Measurements from ENCODE around the gene FBXO10.
"Not testable (repeated sequence)": the region's sequence is repeated elsewhere in the genome, so short reads cannot be mapped to it uniquely, and the experiment has no call there.

Gene FBXO10

DNA sequence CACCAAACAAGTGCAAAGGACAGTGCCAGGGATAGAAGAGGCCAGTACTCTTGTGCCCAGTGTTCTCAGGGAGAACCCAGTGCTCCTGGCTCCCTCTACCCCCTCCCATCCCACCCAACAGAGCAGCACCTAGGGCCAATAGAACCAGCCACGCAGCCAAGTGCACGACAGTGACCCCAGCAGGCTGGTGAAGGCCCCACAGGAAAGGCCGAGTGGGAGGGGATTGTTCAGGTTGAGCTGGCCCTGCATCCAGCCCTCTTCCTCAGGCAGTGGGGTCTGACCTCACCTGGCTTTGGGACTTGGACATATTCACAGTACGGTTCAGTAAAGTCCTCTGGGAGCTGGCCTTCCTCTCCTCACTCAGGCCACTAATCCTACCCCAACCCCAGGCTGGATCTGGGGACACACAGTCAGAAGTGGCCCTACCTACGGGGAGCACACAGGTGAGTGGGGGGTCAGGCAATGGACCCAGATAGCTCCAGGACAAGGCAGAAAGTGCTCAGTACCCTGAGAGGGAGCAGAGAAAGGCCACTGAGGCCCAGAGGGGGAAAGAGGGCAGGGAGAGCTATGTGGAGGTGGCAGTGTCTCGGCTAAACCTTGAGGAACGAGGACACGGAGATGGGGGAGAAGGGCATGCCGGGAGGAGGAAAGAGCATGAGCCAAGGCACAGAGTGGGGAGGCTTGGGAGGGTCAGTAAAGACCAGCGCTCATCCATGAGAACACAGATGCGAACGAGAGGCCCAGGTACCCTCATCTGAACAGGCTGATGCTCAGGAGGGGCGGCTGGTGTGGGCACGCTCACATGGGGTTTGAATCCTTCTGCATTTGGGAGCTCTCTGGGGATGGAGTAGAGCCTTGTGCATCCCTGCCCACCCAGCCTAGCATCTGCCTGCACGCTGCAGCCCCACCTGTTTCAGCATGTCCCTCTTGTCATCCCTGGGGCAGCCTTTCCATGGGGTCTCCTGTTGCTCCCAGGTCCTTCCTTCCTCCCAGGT, 64.9 kb downstream of the FBXO10 start:
- DNase-seq, result no peak

DNA sequence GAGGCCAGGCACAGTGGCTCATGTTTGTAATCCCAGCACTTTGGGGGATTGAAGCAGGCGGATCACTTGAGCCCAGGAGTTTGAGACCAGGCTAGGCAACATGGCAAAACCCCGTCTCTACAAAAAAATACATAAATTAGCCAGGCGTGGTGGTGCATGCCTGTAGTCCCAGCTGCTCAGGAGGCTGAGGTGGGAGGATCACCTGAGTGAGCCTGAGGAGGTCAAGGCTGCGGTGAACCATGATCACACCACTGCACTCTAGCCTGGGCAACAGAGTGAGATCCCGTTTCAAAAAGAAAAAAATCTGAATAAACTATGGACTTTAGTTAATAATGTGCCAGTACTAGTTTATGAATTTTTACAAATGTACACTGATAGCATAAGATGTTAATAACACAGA, 66.1 kb downstream of the FBXO10 start:
- not testable (repeated sequence) for DNase-seq

DNA sequence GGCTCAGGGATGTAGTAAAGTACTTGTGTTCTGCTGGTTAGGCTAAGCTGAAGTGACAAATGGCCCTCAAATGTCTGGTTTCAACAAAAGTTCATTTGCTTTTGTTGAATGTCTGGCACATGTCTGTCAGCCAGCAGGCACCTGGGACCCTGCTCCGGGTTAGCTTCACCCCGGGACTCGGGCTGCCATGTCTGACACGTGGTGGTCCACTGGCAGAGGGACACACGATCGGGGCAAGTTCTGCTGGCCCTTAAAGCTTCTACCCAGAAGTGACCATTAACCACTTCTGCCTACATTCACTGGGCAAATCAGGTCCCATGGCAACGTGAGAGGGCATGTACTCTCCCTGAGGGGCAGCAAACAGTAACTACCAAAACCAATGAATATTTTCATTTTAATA, 66.6 kb downstream of the FBXO10 start:
- no peak for DNase-seq

DNA sequence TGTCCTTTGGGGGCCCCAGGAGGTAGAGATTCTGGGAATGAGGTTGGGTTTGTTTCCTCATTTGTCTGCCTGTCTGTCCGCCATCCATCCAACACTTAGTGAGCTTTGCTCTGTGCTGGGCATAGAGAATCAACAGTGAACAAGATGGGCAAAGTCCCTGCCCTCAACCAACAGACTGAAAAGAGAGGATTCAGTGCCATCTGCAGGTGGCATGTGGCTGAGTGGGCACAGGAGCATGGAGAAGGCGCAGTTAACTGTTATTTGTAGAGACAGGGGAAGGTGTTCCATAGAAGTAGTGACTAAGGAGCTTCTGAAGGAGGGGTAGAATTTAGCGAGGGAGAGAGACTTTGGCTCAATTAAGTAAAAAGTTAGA, 67.4 kb downstream of the FBXO10 start:
- no peak for DNase-seq

DNA sequence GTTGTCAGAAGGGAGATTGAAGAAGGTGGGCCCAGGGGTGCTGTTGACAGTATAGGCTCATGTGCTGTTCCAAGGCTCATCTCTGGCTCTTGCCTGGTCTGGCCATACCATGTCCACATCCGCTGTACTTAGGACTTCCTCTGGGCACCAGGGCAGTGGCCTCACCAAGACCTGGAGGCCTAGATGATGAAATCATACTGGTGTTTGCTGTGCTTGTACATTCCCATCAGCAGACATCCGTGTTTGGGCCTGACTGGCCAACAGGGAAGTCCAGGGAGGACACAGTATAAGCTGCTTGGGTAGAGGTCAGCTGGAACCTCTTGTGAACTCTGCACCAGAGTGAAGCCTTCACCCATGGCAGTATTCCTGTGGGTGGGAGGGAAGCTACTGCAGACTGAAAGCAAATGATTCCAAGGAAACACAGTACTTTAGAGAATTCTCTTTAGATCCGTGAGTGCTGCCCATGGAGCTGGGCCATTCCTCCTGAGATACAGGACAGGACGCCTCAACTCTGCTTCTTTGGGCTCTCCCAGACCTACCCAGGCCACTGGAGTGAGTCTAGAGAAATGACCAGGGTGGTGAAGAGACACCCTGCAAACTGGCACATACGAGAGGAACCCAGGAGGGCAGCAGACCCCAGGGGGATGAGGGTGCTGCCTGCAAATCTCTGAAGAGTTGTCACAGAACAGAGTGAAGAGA, 67.9 kb downstream of the FBXO10 start:
- DNase-seq, result no peak

DNA sequence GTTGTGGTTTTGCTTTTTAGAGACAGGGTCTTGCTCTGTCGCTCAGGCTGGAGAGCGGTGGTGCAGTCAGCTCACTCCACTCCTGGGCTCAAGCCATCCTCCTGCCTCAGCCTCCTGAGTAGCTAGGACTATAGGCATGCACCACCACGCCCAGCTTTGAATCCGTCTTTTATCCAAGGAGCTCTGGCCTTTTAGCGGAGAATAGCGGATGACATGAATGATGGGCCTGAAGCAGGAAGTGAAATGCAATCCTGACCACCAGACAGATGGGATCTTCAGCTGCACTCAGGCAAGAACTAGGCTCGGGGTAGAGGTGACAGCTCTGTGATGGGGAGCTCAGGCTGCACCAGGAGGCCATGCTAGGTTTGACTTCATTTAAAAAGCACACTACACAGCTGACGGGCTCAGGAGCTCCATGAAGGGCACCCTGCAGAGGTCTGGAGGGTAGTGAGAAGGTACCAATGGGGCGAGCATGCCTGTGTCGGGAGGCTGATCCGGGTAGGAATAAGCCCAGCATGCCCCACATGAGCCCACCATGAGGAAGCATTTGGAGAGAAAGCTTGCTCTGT, 68.5 kb downstream of the FBXO10 start:
- DNase-seq, result no peak

DNA sequence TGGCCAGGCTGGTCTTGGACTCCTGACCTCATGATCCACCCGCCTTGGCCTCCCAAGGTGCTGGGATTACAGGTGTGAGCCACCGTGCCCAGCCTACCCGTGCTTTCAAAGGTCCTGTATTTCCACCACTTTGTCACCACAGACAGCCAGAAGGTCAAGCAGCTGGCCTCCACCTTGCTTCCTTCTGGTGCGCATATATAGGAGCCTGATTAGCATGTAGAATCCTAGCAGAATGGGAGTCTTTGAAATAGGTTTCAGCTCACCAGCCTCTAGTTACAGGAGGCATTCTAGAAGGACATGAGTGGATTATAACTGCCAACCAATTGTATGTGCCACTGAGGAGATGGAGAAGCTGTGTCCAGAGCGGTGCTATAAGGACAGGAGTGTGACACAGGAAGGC, 71.6 kb downstream of the FBXO10 start:
- DNase-seq, result no peak

DNA sequence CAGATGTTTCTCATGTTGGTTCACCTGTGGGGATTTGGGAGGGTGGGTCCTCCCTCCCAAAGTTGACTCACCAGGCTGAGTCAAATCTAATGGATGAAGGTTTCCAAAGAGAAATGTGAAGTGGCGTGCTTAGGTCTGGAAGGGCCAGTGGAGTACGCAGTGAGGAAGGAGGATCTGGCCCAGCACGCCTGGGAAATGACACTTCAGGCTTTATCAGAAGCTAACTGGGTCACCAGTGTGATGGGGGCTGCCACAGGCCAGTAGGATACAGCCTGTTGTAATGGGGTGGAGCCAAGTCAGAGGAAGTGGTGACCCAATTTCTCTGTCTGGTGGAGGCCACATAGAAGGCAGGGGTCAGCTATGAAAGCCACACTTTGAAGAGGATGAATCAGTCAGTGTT, 72.4 kb downstream of the FBXO10 start:
- no peak for DNase-seq

DNA sequence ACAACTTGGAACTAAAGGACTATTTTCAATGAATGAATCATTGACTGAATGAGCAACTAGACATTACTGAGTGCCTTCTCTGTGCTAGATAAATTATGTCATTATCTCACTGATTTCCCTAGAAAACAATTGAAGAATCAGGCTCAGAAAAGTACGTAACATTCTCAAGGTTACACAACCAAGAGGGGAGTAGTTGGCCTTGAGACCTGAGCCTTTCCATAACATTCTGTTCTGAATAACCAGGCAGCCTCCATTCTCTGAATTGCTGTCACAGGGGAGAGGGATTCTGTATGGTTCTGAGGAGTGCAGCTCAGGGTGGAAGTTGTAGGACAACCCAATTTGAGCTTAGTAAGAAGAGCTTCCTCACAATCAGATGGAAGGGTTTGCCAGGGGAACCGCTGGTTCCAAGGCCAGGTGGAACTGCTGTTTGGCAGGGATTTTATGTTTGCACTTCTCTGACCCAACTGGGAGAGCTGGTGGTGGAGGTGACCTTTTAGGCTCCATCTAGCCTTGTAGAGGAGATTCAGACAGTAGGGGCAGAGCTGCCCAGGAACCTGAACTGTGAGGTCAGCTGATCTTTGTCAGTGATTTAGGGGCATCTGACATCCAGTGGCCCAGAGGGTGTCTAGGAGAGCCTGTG, 74.1 kb downstream of the FBXO10 start:
- DNase-seq, result no peak

DNA sequence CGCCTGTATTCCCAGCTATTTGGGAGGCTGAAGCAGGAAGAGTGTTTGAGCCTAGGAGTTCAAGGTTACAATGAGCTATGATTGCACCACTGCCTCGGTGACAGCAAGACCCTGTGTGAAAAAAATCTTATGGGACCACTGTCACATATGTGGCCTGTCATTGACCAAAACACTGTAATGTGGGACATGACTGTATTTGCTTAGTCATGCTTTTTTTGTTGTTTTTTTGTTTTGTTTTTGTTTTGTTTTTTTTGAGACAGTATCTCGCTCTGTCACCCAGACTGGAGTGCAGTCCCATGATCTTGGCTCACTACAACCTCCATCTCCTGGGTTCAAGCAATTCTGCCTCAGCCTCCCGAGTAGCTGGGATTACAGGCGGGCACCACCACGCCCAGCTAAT, 76.9 kb downstream of the FBXO10 start:
- DNase-seq, result no peak

DNA sequence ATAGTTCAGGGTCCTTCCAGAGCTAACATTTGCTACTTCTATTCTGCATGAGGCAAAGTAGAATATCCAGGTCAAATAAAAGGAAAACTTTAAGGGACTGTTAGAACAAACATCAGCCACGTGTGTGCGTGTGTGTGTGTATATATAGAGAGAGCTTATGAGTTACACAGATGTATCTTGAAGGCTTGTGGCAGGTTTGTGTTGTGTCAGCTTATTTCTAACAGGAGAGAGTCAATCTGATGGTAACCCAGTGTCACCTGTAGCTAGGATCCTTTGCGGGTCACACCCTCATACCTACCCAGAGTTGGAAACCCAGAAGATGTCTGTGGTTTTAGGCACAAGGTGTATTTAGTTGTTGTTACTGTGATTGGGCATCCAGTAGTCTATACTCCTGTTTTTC, 77.7 kb downstream of the FBXO10 start:
- DNase-seq, result no peak

DNA sequence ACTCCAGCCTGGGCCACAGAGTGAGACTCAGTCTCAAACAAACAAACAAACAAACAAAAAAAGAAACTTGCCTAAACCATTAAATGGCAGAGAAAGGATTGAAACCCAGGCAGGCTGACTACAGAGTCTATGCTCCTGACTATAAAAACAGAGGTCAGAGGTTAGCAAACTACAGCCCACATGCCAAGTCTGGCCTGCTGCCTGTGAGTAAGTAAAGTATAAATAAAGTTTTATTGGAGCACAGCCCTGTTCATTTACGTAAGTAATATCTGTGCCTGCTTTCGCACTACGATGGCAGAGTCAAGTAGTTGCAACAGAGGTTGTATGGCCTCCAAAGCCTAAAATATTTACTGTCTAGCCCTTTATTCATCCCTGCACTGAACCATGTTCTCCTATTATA, 78.9 kb downstream of the FBXO10 start:
- DNase-seq, result no peak

DNA sequence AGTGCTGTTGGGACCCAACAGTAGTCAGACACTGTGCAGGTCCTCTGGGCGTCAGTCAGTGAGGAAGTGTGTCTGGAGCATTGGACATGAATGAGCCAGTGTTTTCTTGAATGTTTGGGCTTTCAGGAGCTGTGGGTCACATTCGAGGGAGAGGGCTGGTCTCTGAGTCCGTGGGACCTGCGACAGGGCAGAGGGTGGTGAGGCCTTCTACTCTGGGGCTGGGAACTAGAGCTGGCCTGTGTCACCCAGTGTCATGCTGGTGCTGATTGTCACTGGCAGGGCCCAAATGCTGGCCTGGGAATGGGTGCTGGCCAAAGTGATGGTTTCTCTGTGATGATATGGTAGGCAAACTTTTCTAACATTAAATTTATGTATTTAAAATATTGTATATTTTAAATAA, 80.2 kb downstream of the FBXO10 start:
- DNase-seq, result no peak

DNA sequence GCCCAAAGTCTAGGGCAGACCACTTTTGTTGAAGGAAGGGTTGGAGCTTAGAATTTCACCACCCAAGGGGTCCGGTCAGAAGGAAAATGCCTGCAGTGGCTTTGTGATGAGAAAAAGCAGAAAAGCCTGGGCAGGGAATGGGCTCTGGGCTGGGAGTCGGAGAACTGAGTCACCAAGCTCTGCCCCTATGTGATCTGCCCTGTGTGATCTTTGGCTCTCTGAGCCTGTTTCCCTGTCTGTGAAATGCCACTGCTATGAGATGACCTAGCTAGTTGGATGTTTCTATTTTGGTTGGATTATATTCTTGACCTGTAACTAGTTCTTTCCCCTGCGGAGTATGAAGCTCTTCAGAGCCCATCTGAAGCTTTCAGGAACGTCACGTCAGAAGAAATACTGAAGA, 80.6 kb downstream of the FBXO10 start:
- no peak for DNase-seq

DNA sequence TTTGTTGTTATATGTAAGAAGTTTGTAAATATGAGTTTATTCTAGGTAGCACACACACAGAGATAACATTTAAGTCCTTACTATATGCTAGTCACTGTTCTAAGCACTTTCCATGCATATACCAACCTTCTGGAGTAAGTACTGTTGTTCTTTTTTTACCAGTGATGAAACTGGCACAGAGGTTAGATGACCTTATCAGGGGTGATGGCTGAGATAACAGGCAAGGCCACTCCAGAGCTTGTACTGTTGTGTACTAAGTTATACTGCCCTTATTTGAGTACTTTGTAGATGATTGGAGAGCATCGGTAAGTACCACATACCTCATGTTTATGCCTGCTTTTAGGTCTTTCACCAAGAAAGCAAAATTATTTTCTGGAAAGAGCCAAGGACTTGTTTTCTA, 84.2 kb downstream of the FBXO10 start:
- no peak for DNase-seq

DNA sequence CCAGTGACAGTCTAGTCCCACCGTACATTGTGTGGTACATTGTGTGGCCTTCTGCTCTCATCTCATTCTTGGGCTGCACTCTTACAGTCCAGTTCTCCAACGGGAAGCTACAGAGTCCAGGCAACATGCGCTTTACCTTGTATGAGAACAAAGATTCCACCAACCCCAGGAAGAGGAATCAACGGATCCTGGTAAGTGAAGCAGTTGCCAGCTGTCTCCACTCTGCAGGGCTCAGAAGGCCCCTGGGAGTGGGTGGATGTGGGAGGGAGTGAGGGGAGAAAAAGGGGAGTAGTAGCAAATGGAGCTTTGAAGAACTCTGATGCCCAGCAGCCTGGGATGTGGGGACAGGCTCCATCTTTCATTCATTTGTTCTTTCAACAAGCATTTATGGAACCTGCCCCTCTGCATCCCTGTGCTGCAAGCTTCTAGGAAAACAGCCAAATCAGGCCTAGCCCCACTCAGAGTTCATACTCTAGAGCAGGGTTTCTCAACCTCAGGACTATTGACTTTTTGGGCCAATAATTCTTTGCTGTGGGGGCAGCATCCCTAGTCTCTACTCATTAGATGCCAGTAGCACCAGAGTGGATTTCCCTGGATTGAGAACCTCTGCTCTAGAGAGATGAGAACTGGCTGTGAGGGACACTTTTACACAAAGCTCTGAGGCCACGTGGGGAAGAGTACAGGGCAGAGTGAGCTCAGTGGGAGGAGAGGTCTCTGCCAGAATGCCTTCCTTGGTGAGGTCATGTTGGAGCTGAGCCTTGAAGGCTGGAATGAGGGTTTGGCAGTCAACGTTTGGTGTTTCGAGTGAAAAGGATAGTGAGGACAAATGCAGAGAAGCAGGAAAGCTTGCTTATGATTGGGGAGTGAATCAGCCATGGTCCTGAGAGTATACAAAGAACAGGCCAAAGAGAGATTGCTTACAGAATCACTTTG, 89.3 kb downstream of the FBXO10 start:
- no peak for DNase-seq

DNA sequence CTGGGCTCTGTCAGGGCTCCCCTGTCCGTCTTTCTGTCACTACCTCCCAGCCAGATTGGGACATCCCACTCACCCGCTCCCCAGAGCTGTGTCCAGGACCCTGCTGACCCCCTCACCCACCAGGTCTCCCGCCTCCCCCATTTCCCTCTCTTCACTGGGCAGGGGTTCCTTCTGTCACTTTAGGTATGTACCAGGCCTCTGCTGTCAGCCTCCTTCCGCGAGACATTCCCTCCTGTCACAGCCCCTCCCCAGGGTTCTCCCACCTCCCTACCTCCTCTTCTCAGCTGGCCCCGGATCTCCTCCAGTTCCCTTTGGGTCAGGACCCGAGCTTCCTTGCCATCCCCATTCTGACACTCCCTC, 89.9 kb downstream of the FBXO10 start:
- no peak for DNase-seq

DNA sequence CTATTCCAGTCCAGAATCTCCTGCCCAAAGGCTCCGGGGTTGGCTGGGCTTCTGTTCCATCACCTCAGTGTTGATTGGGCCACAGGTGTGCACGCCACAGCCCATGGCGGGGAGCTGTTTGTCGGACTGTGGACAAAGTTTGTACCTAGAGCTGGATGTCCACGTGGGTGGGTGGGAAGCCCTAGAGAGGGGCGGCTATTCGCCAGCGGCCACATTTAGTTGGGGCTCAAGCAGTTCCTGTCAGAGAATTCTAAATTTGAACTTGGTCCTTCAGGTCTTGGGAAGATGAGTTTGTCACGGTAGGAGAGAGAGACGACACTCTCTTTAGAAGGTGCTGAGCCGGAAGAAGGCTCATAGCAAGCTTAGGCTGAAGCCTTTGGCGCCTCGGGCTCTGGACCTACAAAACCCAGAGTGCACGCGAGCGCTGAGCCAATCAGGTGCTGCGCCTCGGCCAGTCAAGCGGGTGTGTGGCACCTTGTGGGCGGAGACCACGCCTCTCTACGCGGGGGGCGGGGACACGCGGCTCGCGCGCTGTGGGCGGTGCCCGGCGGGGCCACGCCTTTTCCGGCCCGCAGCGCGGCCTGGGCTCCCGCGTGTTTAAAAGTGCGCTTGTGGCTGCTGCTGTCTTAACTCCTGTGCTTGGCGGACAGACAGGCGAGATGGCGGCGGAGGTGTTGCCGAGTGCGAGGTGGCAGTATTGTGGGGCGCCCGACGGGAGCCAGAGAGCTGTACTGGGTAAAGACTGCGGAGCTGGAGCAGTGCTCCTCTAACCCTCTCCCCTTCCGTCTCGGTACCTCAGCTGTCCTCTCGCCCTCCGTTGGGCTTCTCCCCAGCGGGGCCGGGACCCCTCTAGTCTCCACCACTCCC, 90.6 kb downstream of the FBXO10 start, which contains the start of gene POLR1E:
Gene POLR1E, plus strand, starts transcription at position 560 of the 867 bp plus-strand sequence. Its CDS starts 100 bp downstream, at position 660.
- DNase-seq, result peak; percentile 97

DNA sequence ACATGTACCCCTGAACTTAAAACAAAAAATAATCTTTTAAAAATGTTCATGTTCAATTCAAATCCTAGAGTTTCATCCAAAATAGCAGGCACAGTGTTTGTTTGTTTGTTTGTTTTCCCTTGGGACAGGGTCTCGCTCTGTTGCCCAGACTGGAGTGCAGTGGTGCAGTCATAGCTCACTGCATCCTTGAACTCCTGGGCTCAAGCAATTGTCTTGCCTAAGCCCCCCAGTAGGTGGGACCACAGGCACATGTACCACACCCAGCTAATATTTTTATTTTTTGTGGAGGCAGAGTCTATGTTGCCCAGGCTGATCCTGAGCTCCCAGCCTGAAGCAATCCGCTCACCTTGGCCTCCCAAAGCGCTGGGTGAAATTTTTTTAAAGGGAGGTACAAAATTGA, 95.4 kb downstream of the FBXO10 start:
- DNase-seq, result no peak

DNA sequence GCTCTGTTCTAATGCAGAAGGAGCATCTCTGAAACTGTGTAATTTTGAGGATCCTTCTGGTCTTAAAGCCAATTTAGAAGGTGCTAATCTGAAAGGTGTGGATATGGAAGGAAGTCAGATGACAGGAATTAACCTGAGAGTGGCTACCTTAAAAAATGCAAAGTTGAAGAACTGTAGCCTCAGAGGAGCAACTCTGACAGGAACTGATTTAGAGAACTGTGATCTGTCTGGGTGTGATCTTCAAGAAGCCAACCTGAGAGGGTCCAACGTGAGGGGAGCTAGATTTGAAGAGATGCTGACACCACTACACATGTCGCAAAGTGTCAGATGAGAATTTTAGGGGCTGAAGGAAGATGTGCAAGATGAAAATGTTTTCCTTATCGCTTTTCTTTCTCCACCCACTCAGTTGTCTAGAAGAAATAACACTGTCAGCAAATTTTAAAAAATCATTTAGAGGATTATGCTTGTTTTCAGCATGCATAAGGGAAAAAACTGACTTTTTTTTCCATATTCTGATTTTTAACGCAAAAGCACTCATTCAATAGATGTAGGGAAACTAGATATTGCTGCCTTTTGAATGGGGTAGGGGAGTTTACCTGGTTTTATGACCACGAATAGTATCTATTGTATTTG, 98.1 kb downstream of the FBXO10 start:
- DNase-seq, result not testable (repeated sequence)

DNA sequence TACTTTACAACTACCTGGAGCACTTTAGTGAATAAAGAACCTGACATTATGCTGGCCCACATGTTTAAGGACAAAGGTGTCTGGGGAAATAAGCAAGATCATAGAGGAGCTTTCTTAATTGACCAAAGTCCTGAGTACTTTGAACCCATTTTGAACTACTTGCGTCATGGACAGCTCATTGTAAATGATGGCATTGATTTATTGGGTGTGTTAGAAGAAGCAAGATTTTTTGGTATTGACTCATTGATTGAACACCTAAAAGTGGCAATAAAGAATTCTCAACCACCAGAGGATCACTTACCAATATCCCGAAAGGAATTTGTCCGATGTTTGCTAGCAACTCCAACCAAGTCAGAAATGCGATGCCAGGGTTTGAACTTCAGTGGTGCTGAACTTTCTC, 98.7 kb downstream of the FBXO10 start:
- DNase-seq, result not testable (repeated sequence)

Measured in stimulated activated CD4-positive, alpha-beta T cell treated with anti-CD3 and anti-CD28 coated beads, Interleukin-4, amount 100 ng/mL, for 1 hour (primary cell).